ENCODE data around the gene PSMB7. TPM values are rescaled to one million over a fixed set of nuclear protein-coding genes. Genes with fewer than 3 reads are reported as not detected.
A peak's percentile ranks its signal among the peaks of the same experiment; 100 is the strongest.

Gene PSMB7
- total RNA-seq, 2 experiments from 2014 or later = 155 to 170 TPM

- ChIA-PET CTCF (interaction anchor here (0.8 to 1.4 kb wide), 7 partner anchors 8 to 259 kb away, joined by 3 to 4 read pairs (median 3); no protein-coding TSS in a partner anchor), POLR2A (interaction anchor here (0.6 kb wide), 1 partner anchor 114 kb away, joined by 3 read pairs; no protein-coding TSS in a partner anchor)
- Mint-ChIP-seq H3K4me1 (ENCODE audit: low read depth) (peaks cover 44% of the 10 kb centered on the region), H3K27ac (no peak overlapping the region), H3K27me3 (no peaks in the 10 kb centered on the region), H3K9me3 (no peaks in the 10 kb centered on the region), H3K36me3 (ENCODE audit: low read depth) (peaks cover 20% of the 10 kb centered on the region), H3K4me3 (no peak overlapping the region)
- DNase-seq = no peak
- intact Hi-C loops (cut with micrococcal nuclease) = no loop called here
- no peak for ATAC-seq
- TF ChIP-seq CTCF (IDR thresholded peaks at IDR 0.05) = no peak
Observed at GRCh38 chr9:124386201-124386600, 29.0 kb downstream of the PSMB7 start.

GRCh38 chr9:124385623-124386022 is 29.6 kb downstream of the PSMB7 start:
- intact Hi-C loops (cut with micrococcal nuclease) = no loop called here
- no peaks in the 10 kb centered on the region for H3K27me3 Mint-ChIP-seq
- CTCF ChIA-PET = interaction anchor here (1.1 to 3.6 kb wide), 8 partner anchors 7 to 35 kb away, joined by 3 to 11 read pairs (median 4); no protein-coding TSS in a partner anchor

GRCh38 chr9:124384846-124385245 is 30.4 kb downstream of the PSMB7 start:
- no peak for DNase-seq
- H3K36me3 Mint-ChIP-seq (ENCODE audit: low read depth) = peaks cover 25% of the 10 kb centered on the region
- no peaks in the 10 kb centered on the region for H3K9me3 Mint-ChIP-seq
- no peak for ATAC-seq
- H3K4me1 Mint-ChIP-seq (ENCODE audit: low read depth) = peaks cover 38% of the 10 kb centered on the region
- no peak overlapping the region for H3K4me3 Mint-ChIP-seq
- intact Hi-C loops (cut with micrococcal nuclease) = no loop called here
- TF ChIP-seq CTCF (IDR thresholded peaks at IDR 0.05) = no peak
- H3K27ac Mint-ChIP-seq = no peak overlapping the region
- CTCF ChIA-PET = interaction anchor here (1.1 to 3.6 kb wide), 6 partner anchors 8 to 36 kb away, joined by 3 to 11 read pairs (median 4); no protein-coding TSS in a partner anchor
- POLR2A ChIA-PET = interaction anchor here (1.1 kb wide), 1 partner anchor 8 kb away, joined by 3 read pairs; no protein-coding TSS in a partner anchor
- no peaks in the 10 kb centered on the region for H3K27me3 Mint-ChIP-seq

More at GRCh38 chr9:124385623-124386022, 29.6 kb downstream of the PSMB7 start:
- no peak overlapping the region for H3K27ac Mint-ChIP-seq
- no peak overlapping the region for H3K4me3 Mint-ChIP-seq
- no peak for TF ChIP-seq CTCF (IDR thresholded peaks at IDR 0.05)
- H3K36me3 Mint-ChIP-seq (ENCODE audit: low read depth) = peaks cover 20% of the 10 kb centered on the region
- H3K9me3 Mint-ChIP-seq = no peaks in the 10 kb centered on the region
- POLR2A ChIA-PET = no interaction called here
- DNase-seq (no peak), ATAC-seq (no peak)
- peaks cover 41% of the 10 kb centered on the region for H3K4me1 Mint-ChIP-seq (ENCODE audit: low read depth)

GRCh38 chr9:124384210-124384609 is 31.0 kb downstream of the PSMB7 start:
- ChIA-PET POLR2A (interaction anchor here (1.1 kb wide), 1 partner anchor 9 kb away, joined by 3 read pairs; no protein-coding TSS in a partner anchor), CTCF (interaction anchor here (1.1 to 3.6 kb wide), 3 partner anchors 9 to 36 kb away, joined by 3 to 11 read pairs (median 5); no protein-coding TSS in a partner anchor)
- intact Hi-C loops (cut with micrococcal nuclease) = no loop called here
- no peak overlapping the region for H3K27ac Mint-ChIP-seq
- no peaks in the 10 kb centered on the region for H3K9me3 Mint-ChIP-seq
- ATAC-seq = no peak
- H3K4me1 Mint-ChIP-seq (ENCODE audit: low read depth) = peaks cover 35% of the 10 kb centered on the region
- TF ChIP-seq CTCF (IDR thresholded peaks at IDR 0.05) = no peak
- H3K36me3 Mint-ChIP-seq (ENCODE audit: low read depth) = peaks cover 28% of the 10 kb centered on the region
- H3K27me3 Mint-ChIP-seq = no peaks in the 10 kb centered on the region
- no peak for DNase-seq
- H3K4me3 Mint-ChIP-seq = no peak overlapping the region

GRCh38 chr9:124381170-124381945 is 33.9 kb downstream of the PSMB7 start:
- DNase-seq = peak; percentile 20
- Mint-ChIP-seq H3K27me3 (no peaks in the 10 kb centered on the region), H3K4me3 (no peak overlapping the region), H3K36me3 (ENCODE audit: low read depth) (peaks cover 30% of the 10 kb centered on the region), H3K4me1 (ENCODE audit: low read depth) (peaks cover 19% of the 10 kb centered on the region), H3K27ac (peak overlapping the region; percentile 36), H3K9me3 (no peaks in the 10 kb centered on the region)
- ATAC-seq = peak; percentile 77
- intact Hi-C loops (cut with micrococcal nuclease) = no loop called here
- ChIA-PET POLR2A (interaction anchor here (0.6 kb wide), 1 partner anchor 235 kb away, joined by 3 read pairs; no protein-coding TSS in a partner anchor), CTCF (no interaction called here)
- TF ChIP-seq CTCF (IDR thresholded peaks at IDR 0.05) = no peak
